Neural progenitor cell (in vitro differentiated cells): ENCODE data around the gene ADGRD1. TPM values are rescaled to one million over a fixed set of nuclear protein-coding genes. Genes with fewer than 3 reads are reported as not detected.

Experiments
- DNase-seq: peaks from one replicate; pipeline ENCODE4 v3.0.0-alpha.2; 2016; ENCODE audit warnings: low spot score
- H2AFZ ChIP-seq: fragments of 200-600 bp; sonication (generic); replicated peaks from 2 replicates; pipeline ENCODE4 v1.6.1; 2016; ENCODE audit warnings: antibody characterized with exemption
- H3F3A ChIP-seq: fragments of 200-600 bp; sonication (generic); 2 replicates; pipeline ENCODE4 v1.6.1; 2016; ENCODE audit warnings: antibody characterized with exemption, low read depth
- H3K27ac ChIP-seq: fragments of 200-600 bp; sonication (generic); 2 replicates; pipeline ENCODE4 v1.5.1; 2016; ENCODE audit warnings: mild to moderate bottlenecking
- H3K27me3 ChIP-seq: fragments of 200-600 bp; sonication (generic); 2 replicates; pipeline ENCODE4 v1.6.1; 2016; ENCODE audit warnings: mild to moderate bottlenecking, moderate library complexity
- H3K36me3 ChIP-seq: fragments of 200-600 bp; sonication (generic); 2 replicates; pipeline ENCODE4 v1.5.1; 2016
- H3K4me1 ChIP-seq: fragments of 200-600 bp; sonication (generic); 2 replicates; pipeline ENCODE4 v1.6.1; 2016; ENCODE audit warnings: mixed run types
- H3K4me2 ChIP-seq: fragments of 200-600 bp; sonication (generic); 2 replicates; pipeline ENCODE4 v1.6.1; 2016
- H3K4me3 ChIP-seq: fragments of 200-600 bp; sonication (generic); 2 replicates; pipeline ENCODE4 v1.5.1; 2016
- H3K79me2 ChIP-seq: fragments of 200-600 bp; sonication (generic); 2 replicates; pipeline ENCODE4 v1.6.1; 2016; ENCODE audit warnings: low read depth
- H3K9ac ChIP-seq: fragments of 200-600 bp; sonication (generic); 2 replicates; pipeline ENCODE4 v1.6.1; 2016
- H3K9me3 ChIP-seq: fragments of 200-600 bp; sonication (generic); 2 replicates; pipeline ENCODE4 v1.5.1; 2016; ENCODE audit warnings: low read depth
- H4K20me1 ChIP-seq: fragments of 200-600 bp; sonication (generic); 2 replicates; pipeline ENCODE4 v1.6.1; 2016; ENCODE audit warnings: low read depth
- H3K27ac Mint-ChIP-seq: 3 replicates; pipeline ENCODE4 v1.8.0; 2021; ENCODE audit warnings: mixed read lengths
- H3K27me3 Mint-ChIP-seq: 2 replicates; pipeline ENCODE4 v1.8.0; 2022; ENCODE audit warnings: low read depth, mild to moderate bottlenecking, inconsistent platforms, moderate library complexity, mixed read lengths; ENCODE audit not compliant: insufficient read depth
- H3K36me3 Mint-ChIP-seq: 3 replicates; pipeline ENCODE4 v1.8.0; 2021; ENCODE audit warnings: mixed read lengths
- H3K4me1 Mint-ChIP-seq: 3 replicates; pipeline ENCODE4 v1.8.0; 2021; ENCODE audit warnings: mixed read lengths
- H3K4me3 Mint-ChIP-seq: 3 replicates; pipeline ENCODE4 v1.8.0; 2021; ENCODE audit warnings: mild to moderate bottlenecking, moderate library complexity, mixed read lengths
- H3K9me3 Mint-ChIP-seq: 3 replicates; pipeline ENCODE4 v1.8.0; 2020; ENCODE audit warnings: mixed read lengths
- EZH2 ChIP-seq: fragments of 200-600 bp; sonication (generic); IDR thresholded peaks from 2 replicates; pipeline ENCODE4 v1.6.1; 2017; ENCODE audit warnings: antibody characterized with exemption, mild to moderate bottlenecking, moderate library complexity
- EZH2phosphoT487 ChIP-seq: fragments of 200-600 bp; sonication (generic); IDR thresholded peaks from 2 replicates; pipeline ENCODE4 v1.6.1; 2017; ENCODE audit warnings: antibody characterized with exemption
- total RNA-seq: library from RNA; depleted of rRNA; stranded (reverse); fragments of >200 nt; gene quantifications from 2 replicates; pipeline ENCODE4 v1.2.3, GENCODE V29; 2015; ENCODE audit warnings: low replicate concordance
- TF ChIP-seq, protein P1 (sequence below): fragments of 200-600 bp; sonication (generic); IDR thresholded peaks from 2 replicates; pipeline ENCODE4 v1.5.1; 2017; ENCODE audit warnings: antibody characterized with exemption, mild to moderate bottlenecking

ADGRD1 gene
- total RNA-seq, 1 donor from 2014 or later: not detected

DNA sequence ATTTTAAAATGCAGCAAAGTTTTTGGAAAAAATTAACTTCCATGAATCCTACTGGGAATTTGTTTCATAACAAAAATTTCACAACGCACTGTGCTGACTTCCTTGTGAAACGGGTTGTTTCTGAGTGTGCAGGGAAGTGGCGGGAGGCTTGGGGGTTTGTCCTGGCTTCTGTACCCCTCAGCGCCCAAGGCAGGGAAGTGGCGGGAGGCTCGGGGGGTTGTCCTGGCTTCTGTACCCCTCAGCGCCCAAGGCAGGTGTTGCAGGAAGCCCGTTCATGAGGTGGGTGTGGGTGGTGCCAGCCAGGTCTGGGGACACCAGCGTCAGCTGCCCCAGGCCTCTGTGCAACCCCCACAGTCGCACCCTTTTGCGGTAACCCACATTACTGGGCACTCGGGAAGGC is 25.1 kb downstream of the ADGRD1 start:
- DNase-seq: no peak
- no peaks in the 10 kb centered on the region for H3K79me2 ChIP-seq
- H3K27ac ChIP-seq: no peak overlapping the region
- H3K36me3 ChIP-seq: no peaks in the 10 kb centered on the region
- H3K9me3 ChIP-seq: no peaks in the 10 kb centered on the region
- no peak overlapping the region for H3K4me3 Mint-ChIP-seq
- H3K36me3 Mint-ChIP-seq: no peaks in the 10 kb centered on the region
- H3F3A ChIP-seq: no peaks in the 10 kb centered on the region
- H3K4me2 ChIP-seq: no peak overlapping the region
- H3K27me3 Mint-ChIP-seq: peaks cover 19% of the 10 kb centered on the region
- no peak overlapping the region for H2AFZ ChIP-seq
- no peaks in the 10 kb centered on the region for H3K27me3 ChIP-seq
- TF ChIP-seq EZH2phosphoT487 (no peak), EZH2 (no peak)
- TF ChIP-seq, protein P1, sequence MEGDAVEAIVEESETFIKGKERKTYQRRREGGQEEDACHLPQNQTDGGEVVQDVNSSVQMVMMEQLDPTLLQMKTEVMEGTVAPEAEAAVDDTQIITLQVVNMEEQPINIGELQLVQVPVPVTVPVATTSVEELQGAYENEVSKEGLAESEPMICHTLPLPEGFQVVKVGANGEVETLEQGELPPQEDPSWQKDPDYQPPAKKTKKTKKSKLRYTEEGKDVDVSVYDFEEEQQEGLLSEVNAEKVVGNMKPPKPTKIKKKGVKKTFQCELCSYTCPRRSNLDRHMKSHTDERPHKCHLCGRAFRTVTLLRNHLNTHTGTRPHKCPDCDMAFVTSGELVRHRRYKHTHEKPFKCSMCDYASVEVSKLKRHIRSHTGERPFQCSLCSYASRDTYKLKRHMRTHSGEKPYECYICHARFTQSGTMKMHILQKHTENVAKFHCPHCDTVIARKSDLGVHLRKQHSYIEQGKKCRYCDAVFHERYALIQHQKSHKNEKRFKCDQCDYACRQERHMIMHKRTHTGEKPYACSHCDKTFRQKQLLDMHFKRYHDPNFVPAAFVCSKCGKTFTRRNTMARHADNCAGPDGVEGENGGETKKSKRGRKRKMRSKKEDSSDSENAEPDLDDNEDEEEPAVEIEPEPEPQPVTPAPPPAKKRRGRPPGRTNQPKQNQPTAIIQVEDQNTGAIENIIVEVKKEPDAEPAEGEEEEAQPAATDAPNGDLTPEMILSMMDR: no peak
- no peak overlapping the region for H3K9ac ChIP-seq
- no peaks in the 10 kb centered on the region for H3K9me3 Mint-ChIP-seq
- H3K27ac Mint-ChIP-seq: no peak overlapping the region
- H3K4me3 ChIP-seq: no peak overlapping the region
- no peaks in the 10 kb centered on the region for H4K20me1 ChIP-seq
- H3K4me1 ChIP-seq: no peaks in the 10 kb centered on the region
- H3K4me1 Mint-ChIP-seq: peaks cover 18% of the 10 kb centered on the region

GRCh38 chr12:130981074-130981742 is 27.5 kb downstream of the ADGRD1 start:
- Histone ChIP-seq H3K9me3 (no peaks in the 10 kb centered on the region), H3K4me3 (no peak overlapping the region), H3K4me1 (no peaks in the 10 kb centered on the region), H3K4me2 (no peak overlapping the region), H3K79me2 (no peaks in the 10 kb centered on the region), H3K9ac (no peak overlapping the region), H3K27me3 (no peaks in the 10 kb centered on the region), H2AFZ (no peak overlapping the region), H4K20me1 (no peaks in the 10 kb centered on the region), H3F3A (no peaks in the 10 kb centered on the region), H3K36me3 (no peaks in the 10 kb centered on the region), H3K27ac (no peak overlapping the region)
- peaks cover 19% of the 10 kb centered on the region for H3K27me3 Mint-ChIP-seq
- H3K4me3 Mint-ChIP-seq: no peak overlapping the region
- no peaks in the 10 kb centered on the region for H3K36me3 Mint-ChIP-seq
- no peak for DNase-seq
- TF ChIP-seq, protein P1: no peak
- TF ChIP-seq EZH2: no peak
- TF ChIP-seq EZH2phosphoT487: no peak
- no peaks in the 10 kb centered on the region for H3K9me3 Mint-ChIP-seq
- H3K4me1 Mint-ChIP-seq: peaks cover 19% of the 10 kb centered on the region
- H3K27ac Mint-ChIP-seq: no peak overlapping the region

GRCh38 chr12:130981911-130982310 is 28.2 kb downstream of the ADGRD1 start:
- Histone ChIP-seq H3K36me3 (no peaks in the 10 kb centered on the region), H3K27ac (no peak overlapping the region), H3K79me2 (no peaks in the 10 kb centered on the region), H3K4me3 (no peak overlapping the region), H4K20me1 (no peaks in the 10 kb centered on the region), H3F3A (no peaks in the 10 kb centered on the region), H3K27me3 (no peaks in the 10 kb centered on the region), H3K9me3 (no peaks in the 10 kb centered on the region), H3K9ac (no peak overlapping the region), H3K4me1 (no peaks in the 10 kb centered on the region), H2AFZ (no peak overlapping the region), H3K4me2 (no peak overlapping the region)
- H3K36me3 Mint-ChIP-seq: no peaks in the 10 kb centered on the region
- no peak for DNase-seq
- TF ChIP-seq EZH2 (no peak), EZH2phosphoT487 (no peak)
- TF ChIP-seq, protein P1: no peak
- H3K9me3 Mint-ChIP-seq: no peaks in the 10 kb centered on the region
- H3K4me1 Mint-ChIP-seq: peaks cover 19% of the 10 kb centered on the region
- peaks cover 19% of the 10 kb centered on the region for H3K27me3 Mint-ChIP-seq
- no peak overlapping the region for H3K4me3 Mint-ChIP-seq
- H3K27ac Mint-ChIP-seq: no peak overlapping the region
